KMS-11 (cell line): Measurements from ENCODE around the gene MYH9.
"Not testable (repeated sequence)": the region's sequence is repeated elsewhere in the genome, so short reads cannot be mapped to it uniquely, and the experiment has no call there.

ENCODE experiments used
- H2AFZ ChIP-seq: fragments of 200-600 bp; sonication (generic); 2 replicates; pipeline ENCODE4 v1.6.1; 2016; ENCODE audit warnings: antibody characterized with exemption, mixed run types, low read depth
- H3K27ac ChIP-seq: fragments of 200-600 bp; sonication (generic); 2 replicates; pipeline ENCODE4 v1.6.1; 2016; ENCODE audit warnings: mild to moderate bottlenecking, mixed run types
- H3K27me3 ChIP-seq: fragments of 200-600 bp; sonication (generic); 2 replicates; pipeline ENCODE4 v1.6.1; 2017; ENCODE audit warnings: mild to moderate bottlenecking, low read depth, mixed run types, moderate library complexity; ENCODE audit not compliant: insufficient read depth
- H3K36me3 ChIP-seq: fragments of 200-600 bp; sonication (generic); 2 replicates; pipeline ENCODE4 v1.6.1; 2017; ENCODE audit warnings: mild to moderate bottlenecking, mixed run types; ENCODE audit not compliant: insufficient read depth
- H3K4me1 ChIP-seq: fragments of 200-600 bp; sonication (generic); 2 replicates; pipeline ENCODE4 v1.6.1; 2016; ENCODE audit warnings: mild to moderate bottlenecking, low read depth, mixed run types; ENCODE audit not compliant: poor library complexity, severe bottlenecking
- H3K4me2 ChIP-seq: fragments of 200-600 bp; sonication (generic); 2 replicates; pipeline ENCODE4 v1.7.0; 2016; ENCODE audit warnings: mild to moderate bottlenecking, mixed run types
- H3K4me3 ChIP-seq: fragments of 200-600 bp; sonication (generic); IDR thresholded peaks from 2 replicates; pipeline ENCODE4 v1.6.1; 2017; ENCODE audit warnings: low read depth, low read length, mixed read lengths; ENCODE audit not compliant: insufficient read depth
- H3K79me2 ChIP-seq: fragments of 200-600 bp; sonication (generic); 2 replicates; pipeline ENCODE4 v1.6.1; 2016; ENCODE audit warnings: low read depth, mixed run types; ENCODE audit not compliant: insufficient read depth
- H3K9ac ChIP-seq: fragments of 200-600 bp; sonication (generic); 2 replicates; pipeline ENCODE4 v1.6.1; 2016; ENCODE audit warnings: mild to moderate bottlenecking, mixed run types
- H4K20me1 ChIP-seq: fragments of 200-600 bp; sonication (generic); 2 replicates; pipeline ENCODE4 v1.6.1; 2016; ENCODE audit warnings: mild to moderate bottlenecking, mixed run types; ENCODE audit not compliant: insufficient read depth
- CTCF ChIP-seq: fragments of 200-600 bp; sonication (generic); conservative IDR thresholded peaks from 2 replicates; pipeline ENCODE4 v1.6.1; 2017; ENCODE audit warnings: low read depth, mild to moderate bottlenecking, antibody characterized with exemption, low read length, moderate library complexity, mixed read lengths

Gene MYH9

GRCh38 chr22:36413022-36413775 lies 25.4 kb upstream of the MYH9 start:
- no peaks in the 10 kb centered on the region for H3K79me2 ChIP-seq
- H2AFZ ChIP-seq = no peak overlapping the region
- H3K27me3 ChIP-seq = no peaks in the 10 kb centered on the region
- H4K20me1 ChIP-seq = no peaks in the 10 kb centered on the region
- H3K9ac ChIP-seq = no peak overlapping the region
- no peak overlapping the region for H3K4me3 ChIP-seq
- TF ChIP-seq CTCF = no peak
- peaks cover 42% of the 10 kb centered on the region for H3K4me1 ChIP-seq
- no peaks in the 10 kb centered on the region for H3K36me3 ChIP-seq
- H3K4me2 ChIP-seq = no peak overlapping the region
- no peak overlapping the region for H3K27ac ChIP-seq

GRCh38 chr22:36411589-36412258 lies 24.0 kb upstream of the MYH9 start:
- H3K9ac ChIP-seq = no peak overlapping the region
- H3K36me3 ChIP-seq = no peaks in the 10 kb centered on the region
- H4K20me1 ChIP-seq = no peaks in the 10 kb centered on the region
- peaks cover 40% of the 10 kb centered on the region for H3K4me1 ChIP-seq
- TF ChIP-seq CTCF = no peak
- H3K4me2 ChIP-seq = peak overlapping the region; percentile 37; the same call in 1 of the 2 replicates
- no peaks in the 10 kb centered on the region for H3K27me3 ChIP-seq
- H3K27ac ChIP-seq = peak overlapping the region; percentile 25; the same call in 1 of the 2 replicates
- no peak overlapping the region for H3K4me3 ChIP-seq
- H3K79me2 ChIP-seq = no peaks in the 10 kb centered on the region
- H2AFZ ChIP-seq = 0 out of 2 replicates have a peak overlapping the region, but pooled peaks have one; percentile 3

GRCh38 chr22:36409911-36410756 lies 22.4 kb upstream of the MYH9 start:
- Histone ChIP-seq H3K4me1 (peaks cover 50% of the 10 kb centered on the region), H3K27me3 (no peaks in the 10 kb centered on the region), H3K36me3 (no peaks in the 10 kb centered on the region), H3K79me2 (no peaks in the 10 kb centered on the region), H3K4me2 (no peak overlapping the region), H4K20me1 (no peaks in the 10 kb centered on the region), H3K4me3 (no peak overlapping the region), H3K27ac (no peak overlapping the region), H3K9ac (no peak overlapping the region), H2AFZ (no peak overlapping the region)
- no peak for TF ChIP-seq CTCF

- H2AFZ ChIP-seq, H3K79me2 ChIP-seq, H3K9ac ChIP-seq, H3K27me3 ChIP-seq, H3K4me2 ChIP-seq, H3K27ac ChIP-seq, H3K4me3 ChIP-seq, H3K36me3 ChIP-seq, H4K20me1 ChIP-seq: not testable (repeated sequence)
- peaks cover 56% of the 10 kb centered on the region for H3K4me1 ChIP-seq
These were observed 21.8 kb upstream of the MYH9 start for GRCh38 chr22:36409554-36409910.
